Uterus (tissue), 2 donors: ENCODE results near the gene ELAPOR1.
A peak's percentile ranks its signal among the peaks of the same experiment; 100 is the strongest.

Experiments
- CTCF ChIP-seq, 4 experiments: fragments of 200-600 bp in 2 of 4; fragments of 450-650 bp in 2 of 4; sonication (generic) in 2 of 4; IDR thresholded peaks; one replicate each; pipeline ENCODE4 v1.5.1; 2016 to 2019; ENCODE audit warnings: antibody characterized with exemption in 4 of 4, mild to moderate bottlenecking in 2 of 4, moderate library complexity in 1 of 4
- POLR2A ChIP-seq, 2 donors: fragments of 450-650 bp; IDR thresholded peaks; one replicate each; pipeline ENCODE4 v1.6.1; 2016; ENCODE audit warnings: antibody characterized with exemption in 2 of 2, mild to moderate bottlenecking in 1 of 2, moderate library complexity in 1 of 2

GRCh38 chr1:109112652-109113285 lies 1.1 kb upstream of the ELAPOR1 start:
- TF ChIP-seq CTCF (IDR thresholded peaks at IDR 0.05) (peak; percentile 80 to 92 (median 88)), POLR2A (IDR thresholded peaks at IDR 0.05) (no peak)
